SK-N-SH treated with all-trans-retinoic acid at 6 μM for 48 hours (cell line): ENCODE results near the gene DBNDD1.

ENCODE experiments used
- ATAC-seq: fragments of 200-7000 bp; cut with Tn5 transposase; 3 replicates; pipeline ENCODE4 v1.9.1; 2020; ENCODE audit warnings: mild to moderate bottlenecking, moderate library complexity
- ARNTL ChIP-seq: fragments of 450-650 bp; formaldehyde crosslinking; IDR thresholded peaks from 2 replicates; pipeline ENCODE4 v1.5.0; 2020; ENCODE audit warnings: low read depth, mild to moderate bottlenecking, moderate library complexity, borderline replicate concordance
- BACH2 ChIP-seq: fragments of 250-450 bp; sonication (Bioruptor Pico); IDR thresholded peaks from 2 replicates; pipeline ENCODE4 v1.9.0; 2021; ENCODE audit warnings: mild to moderate bottlenecking, borderline replicate concordance
- CREB5 ChIP-seq: fragments of 250-450 bp; sonication (Bioruptor Pico); IDR thresholded peaks from 2 replicates; pipeline ENCODE4 v1.5.1; 2020; ENCODE audit warnings: low read depth, mild to moderate bottlenecking, moderate library complexity
- CSDC2 ChIP-seq: fragments of 250-450 bp; sonication (Bioruptor Pico); IDR thresholded peaks from 2 replicates; pipeline ENCODE4 v1.5.0; 2020; ENCODE audit warnings: mild to moderate bottlenecking, moderate library complexity
- CSRNP3 ChIP-seq: fragments of 250-450 bp; sonication (Bioruptor Pico); IDR thresholded peaks from 2 replicates; pipeline ENCODE4 v1.5.1; 2021; ENCODE audit warnings: mild to moderate bottlenecking, moderate library complexity
- GLIS3 ChIP-seq: fragments of 250-450 bp; sonication (Bioruptor Pico); IDR thresholded peaks from 2 replicates; pipeline ENCODE4 v1.5.0; 2020; ENCODE audit warnings: mild to moderate bottlenecking, moderate library complexity
- ISL1 ChIP-seq: fragments of 250-450 bp; sonication (Bioruptor Pico); IDR thresholded peaks from 2 replicates; pipeline ENCODE4 v2.1.2; 2022; ENCODE audit warnings: mild to moderate bottlenecking, moderate library complexity
- OSR1 ChIP-seq: fragments of 250-450 bp; sonication (Bioruptor Pico); IDR thresholded peaks from 2 replicates; pipeline ENCODE4 v1.8.0; 2022; ENCODE audit warnings: moderate library complexity, mild to moderate bottlenecking, inconsistent platforms
- PATZ1 ChIP-seq: fragments of 250-450 bp; sonication (Bioruptor Pico); IDR thresholded peaks from 2 replicates; pipeline ENCODE4 v1.8.0; 2020; ENCODE audit warnings: mild to moderate bottlenecking, moderate library complexity, borderline replicate concordance
- POU6F1 ChIP-seq: fragments of 250-450 bp; sonication (Bioruptor Pico); IDR thresholded peaks from 2 replicates; pipeline ENCODE4 v1.8.0; 2021; ENCODE audit warnings: low read depth, mild to moderate bottlenecking, moderate library complexity, borderline replicate concordance
- PPARA ChIP-seq: fragments of 250-450 bp; sonication (Bioruptor Pico); IDR thresholded peaks from 2 replicates; pipeline ENCODE4 v1.5.0; 2020; ENCODE audit warnings: mild to moderate bottlenecking, borderline replicate concordance
- RARB ChIP-seq: fragments of 250-450 bp; sonication (Bioruptor Pico); IDR thresholded peaks from 2 replicates; pipeline ENCODE4 v1.8.0; 2021; ENCODE audit warnings: mild to moderate bottlenecking, moderate library complexity
- SNAI2 ChIP-seq: fragments of 250-450 bp; sonication (Bioruptor Pico); IDR thresholded peaks from 2 replicates; pipeline ENCODE4 v1.5.0; 2020; ENCODE audit warnings: mild to moderate bottlenecking, moderate library complexity
- TCF4 ChIP-seq: fragments of 250-450 bp; sonication (Bioruptor Pico); IDR thresholded peaks from 2 replicates; pipeline ENCODE4 v1.8.0; 2021; ENCODE audit warnings: mild to moderate bottlenecking, moderate library complexity, borderline replicate concordance
- TOX ChIP-seq: fragments of 250-450 bp; sonication (Bioruptor Pico); IDR thresholded peaks from 2 replicates; pipeline ENCODE4 v1.8.0; 2021; ENCODE audit warnings: mild to moderate bottlenecking, moderate library complexity, borderline replicate concordance
- ZFP3 ChIP-seq: fragments of 250-450 bp; sonication (Bioruptor Pico); IDR thresholded peaks from 2 replicates; pipeline ENCODE4 v1.5.0; 2020; ENCODE audit warnings: mild to moderate bottlenecking, moderate library complexity
- ZFP30 ChIP-seq: fragments of 450-650 bp; formaldehyde crosslinking; IDR thresholded peaks from 2 replicates; pipeline ENCODE4 v1.5.0; 2022; ENCODE audit warnings: mild to moderate bottlenecking, moderate library complexity
- ZNF565 ChIP-seq: fragments of 450-650 bp; formaldehyde crosslinking; conservative IDR thresholded peaks from 2 replicates; pipeline ENCODE4 v1.5.0; 2020; ENCODE audit warnings: low read depth, mild to moderate bottlenecking, moderate library complexity

DBNDD1 gene

GRCh38 chr16:89960966-89961365 lies 58.3 kb downstream of the DBNDD1 start:
- no peak for ATAC-seq
- TF ChIP-seq RARB: no peak
- no peak for TF ChIP-seq CSRNP3 (CRISPR knock-in tag)
- TF ChIP-seq ZNF565 (CRISPR knock-in tag): no peak
- no peak for TF ChIP-seq TCF4 (CRISPR knock-in tag)
- TF ChIP-seq PATZ1 (CRISPR knock-in tag): no peak
- no peak for TF ChIP-seq CREB5 (CRISPR knock-in tag)
- no peak for TF ChIP-seq BACH2 (CRISPR knock-in tag)
- TF ChIP-seq, all 23 proteins: peak for 0

- TF ChIP-seq ZFP30 (CRISPR knock-in tag) (no peak), ARNTL (CRISPR knock-in tag) (no peak), PPARA (CRISPR knock-in tag) (no peak), POU6F1 (CRISPR knock-in tag) (no peak)
- TF ChIP-seq, all 23 proteins: peak for 0
- no peak for ATAC-seq
Observed at GRCh38 chr16:89958596-89958995, 60.7 kb downstream of the DBNDD1 start.

GRCh38 chr16:89958068-89958467 lies 61.2 kb downstream of the DBNDD1 start:
- ATAC-seq: peak; percentile 96
- TF ChIP-seq OSR1 (CRISPR knock-in tag) (no peak), RARB (no peak), ZFP3 (CRISPR knock-in tag) (no peak)

GRCh38 chr16:89957216-89957785 lies 62.0 kb downstream of the DBNDD1 start:
- ATAC-seq: no peak
- no peak for TF ChIP-seq PATZ1 (CRISPR knock-in tag)
- no peak for TF ChIP-seq CSRNP3 (CRISPR knock-in tag)
- TF ChIP-seq ZNF565 (CRISPR knock-in tag): no peak
- TF ChIP-seq CSDC2: no peak
- TF ChIP-seq TOX (CRISPR knock-in tag): no peak
- no peak for TF ChIP-seq CREB5 (CRISPR knock-in tag)
- no peak for TF ChIP-seq ZFP30 (CRISPR knock-in tag)
- no peak for TF ChIP-seq PPARA (CRISPR knock-in tag)
- no peak for TF ChIP-seq ISL1 (CRISPR knock-in tag)
- no peak for TF ChIP-seq GLIS3
- TF ChIP-seq POU6F1 (CRISPR knock-in tag): no peak
- TF ChIP-seq SNAI2: no peak
- no peak for TF ChIP-seq ZFP3 (CRISPR knock-in tag)
- no peak for TF ChIP-seq RARB
